Breast epithelium (tissue), 3 donors: Measurements from ENCODE around the gene REX1BD.
A peak's percentile ranks its signal among the peaks of the same experiment; 100 is the strongest.

Experiments used
- POLR2A ChIP-seq: fragments of 450-650 bp; IDR thresholded peaks from one replicate; pipeline ENCODE4 v1.6.1; 2016; ENCODE audit warnings: antibody characterized with exemption, mild to moderate bottlenecking, moderate library complexity
- POLR2AphosphoS5 ChIP-seq, 3 donors: sonication (generic); formaldehyde crosslinking; IDR thresholded peaks; one replicate each; pipeline ENCODE4 v1.6.1; 2017; ENCODE audit warnings: antibody characterized with exemption in 3 of 3
- TF ChIP-seq, protein P1 (sequence below), 3 donors: fragments of 450-650 bp; IDR thresholded peaks; one replicate each; pipeline ENCODE4 v1.5.1; 2016 to 2017; ENCODE audit warnings: antibody characterized with exemption in 3 of 3, mild to moderate bottlenecking in 3 of 3, moderate library complexity in 3 of 3

DNA sequence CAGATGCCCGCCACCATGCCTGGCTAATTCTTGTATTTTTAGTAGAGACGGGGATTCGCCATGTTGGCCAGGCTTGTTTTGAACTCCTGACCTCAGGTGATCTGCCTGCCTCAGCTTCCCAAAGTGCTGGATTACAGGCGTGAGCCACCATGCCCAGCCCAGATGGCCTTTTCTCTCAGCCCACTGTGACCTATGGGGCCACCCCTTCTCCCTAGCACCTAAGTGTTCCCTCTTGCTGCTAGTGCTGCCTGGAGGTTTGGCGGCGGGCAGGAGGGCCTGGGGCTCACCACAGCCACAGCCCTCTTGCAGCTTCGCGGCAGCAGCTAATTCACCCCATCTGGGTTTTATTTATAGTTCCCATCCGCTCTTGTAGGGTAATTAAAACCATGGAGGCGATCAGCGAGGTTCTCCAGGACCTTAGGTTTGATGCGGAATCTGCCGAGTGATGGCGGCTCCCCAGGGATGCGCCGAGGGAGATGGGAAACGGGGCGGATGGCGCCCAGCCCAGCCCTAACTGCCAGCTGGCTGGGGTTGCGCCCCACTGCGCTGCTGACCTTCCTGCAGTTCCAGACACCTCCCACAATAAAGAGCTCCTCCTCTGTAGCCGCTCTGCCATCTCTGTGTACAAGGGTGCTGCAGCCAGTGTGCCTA, 3.3 kb downstream of the REX1BD start:
- peak in 1 of 3 donors; percentile 10 for TF ChIP-seq POLR2AphosphoS5 (IDR thresholded peaks at IDR 0.05)
- TF ChIP-seq POLR2A = no peak
- TF ChIP-seq, protein P1, sequence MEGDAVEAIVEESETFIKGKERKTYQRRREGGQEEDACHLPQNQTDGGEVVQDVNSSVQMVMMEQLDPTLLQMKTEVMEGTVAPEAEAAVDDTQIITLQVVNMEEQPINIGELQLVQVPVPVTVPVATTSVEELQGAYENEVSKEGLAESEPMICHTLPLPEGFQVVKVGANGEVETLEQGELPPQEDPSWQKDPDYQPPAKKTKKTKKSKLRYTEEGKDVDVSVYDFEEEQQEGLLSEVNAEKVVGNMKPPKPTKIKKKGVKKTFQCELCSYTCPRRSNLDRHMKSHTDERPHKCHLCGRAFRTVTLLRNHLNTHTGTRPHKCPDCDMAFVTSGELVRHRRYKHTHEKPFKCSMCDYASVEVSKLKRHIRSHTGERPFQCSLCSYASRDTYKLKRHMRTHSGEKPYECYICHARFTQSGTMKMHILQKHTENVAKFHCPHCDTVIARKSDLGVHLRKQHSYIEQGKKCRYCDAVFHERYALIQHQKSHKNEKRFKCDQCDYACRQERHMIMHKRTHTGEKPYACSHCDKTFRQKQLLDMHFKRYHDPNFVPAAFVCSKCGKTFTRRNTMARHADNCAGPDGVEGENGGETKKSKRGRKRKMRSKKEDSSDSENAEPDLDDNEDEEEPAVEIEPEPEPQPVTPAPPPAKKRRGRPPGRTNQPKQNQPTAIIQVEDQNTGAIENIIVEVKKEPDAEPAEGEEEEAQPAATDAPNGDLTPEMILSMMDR (IDR thresholded peaks at IDR 0.05) = no peak
